HCT116 (cell line): ENCODE data around the gene GSN. TPM values are rescaled to one million over a fixed set of nuclear protein-coding genes. Genes with fewer than 3 reads are reported as not detected.

Source experiments
- ATAC-seq: fragments of 200-7000 bp; cut with Tn5 transposase; 2 replicates; pipeline ENCODE4 v1.9.1; 2020; ENCODE audit warnings: mild to moderate bottlenecking, moderate library complexity
- BruUV-seq: library from RNA; stranded (reverse); fragments of 400-500 nt; replicated peaks from 2 replicates; lab custom pipeline; 2021; lab: Mats Ljungman, UMichigan
- CTCF ChIA-PET: fragments of 300-600 bp; sonication (Branson Sonifier 250); formaldehyde crosslinking; loops from one replicate; lab custom pipeline; 2021; ENCODE audit warnings: antibody characterized with exemption; lab: Charles Lee
- POLR2A ChIA-PET: fragments of 300-600, 350-600 bp; sonication (Branson Sonifier 250); formaldehyde crosslinking; loops from one replicate; lab custom pipeline; 2021; ENCODE audit warnings: antibody characterized with exemption; lab: Charles Lee
- RAD21 ChIA-PET, 2 experiments: fragments of 300-600 bp; sonication (Branson Sonifier 250); formaldehyde crosslinking; loops; one replicate each; lab custom pipeline; 2023; ENCODE audit warnings: low total read pairs in 2 of 2; ENCODE audit not compliant: uncharacterized antibody in 2 of 2, unreplicated experiment in 2 of 2, low non-redundant PET in 1 of 2; lab: Charles Lee
- DNase-seq: peaks from one replicate; pipeline ENCODE4 v3.0.0-alpha.2; 2010; ENCODE audit warnings: low read depth, low spot score
- H2AFZ ChIP-seq: fragments of 200-600 bp; shearing (Covaris generic), sonication (generic); 2 replicates; pipeline ENCODE4 v1.6.1; 2017; ENCODE audit warnings: low read depth, mixed run types, mixed read lengths, antibody characterized with exemption, low read length; ENCODE audit not compliant: poor library complexity, severe bottlenecking
- H3K27ac ChIP-seq: 2 replicates; pipeline ENCODE4 v1.5.1; 2012; ENCODE audit warnings: low read depth, low read length
- H3K27me3 ChIP-seq: fragments of 200-600 bp; sonication (generic); 2 replicates; pipeline ENCODE4 v1.6.1; 2016; ENCODE audit warnings: mixed run types, low read length, mixed read lengths; ENCODE audit not compliant: insufficient read depth
- H3K36me3 ChIP-seq, 2 experiments: fragments of 200-500 bp in 1 of 2; fragments of 200-600 bp in 1 of 2; sonication (Bioruptor generic) in 1 of 2; sonication (generic) in 1 of 2; 2 replicates each; pipeline versions ENCODE4 v1.5.1 to v1.6.1; 2014 to 2016; ENCODE audit warnings: low read length in 2 of 2, inconsistent platforms in 1 of 2, mixed read lengths in 1 of 2, mixed run types in 1 of 2; ENCODE audit not compliant: insufficient read depth in 2 of 2, control insufficient read depth in 1 of 2
- H3K4me1 ChIP-seq, 2 experiments: fragments of 200-600 bp in 1 of 2; sonication (generic) in 1 of 2; 2 replicates each; pipeline versions ENCODE4 v1.5.1 to v1.6.1; 2012 to 2017; ENCODE audit warnings: low read length in 2 of 2, inconsistent platforms in 1 of 2, mild to moderate bottlenecking in 1 of 2, mixed read lengths in 1 of 2, mixed run types in 1 of 2, moderate library complexity in 1 of 2; ENCODE audit not compliant: insufficient read depth in 2 of 2, control insufficient read depth in 1 of 2
- H3K4me2 ChIP-seq: fragments of 200-600 bp; sonication (generic); 2 replicates; pipeline ENCODE4 v1.6.1; 2017; ENCODE audit warnings: mixed run types, low read length, mixed read lengths
- H3K4me3 ChIP-seq, 2 experiments: fragments of 200-600 bp in 1 of 2; sonication (generic) in 1 of 2; replicated peaks in 1 of 2; 2 replicates each; pipeline ENCODE4 v1.5.1; 2011 to 2016; ENCODE audit warnings: low read length in 2 of 2, control low read depth in 1 of 2, low read depth in 1 of 2, mild to moderate bottlenecking in 1 of 2, mixed read lengths in 1 of 2, mixed run types in 1 of 2
- H3K79me2 ChIP-seq: fragments of 200-600 bp; sonication (generic); 2 replicates; pipeline ENCODE4 v1.6.1; 2017; ENCODE audit warnings: mild to moderate bottlenecking, mixed run types, low read length, moderate library complexity, mixed read lengths; ENCODE audit not compliant: insufficient read depth
- H3K9ac ChIP-seq: fragments of 200-600 bp; sonication (generic); 2 replicates; pipeline ENCODE4 v1.6.1; 2016; ENCODE audit warnings: low read length, mixed read lengths
- H3K9me2 ChIP-seq: fragments of 200-600 bp; sonication (generic), shearing (Covaris generic); 2 replicates; pipeline ENCODE4 v1.6.1; 2017; ENCODE audit warnings: mixed run types, mild to moderate bottlenecking, moderate library complexity; ENCODE audit not compliant: insufficient read depth
- H3K9me3 ChIP-seq, 2 experiments: fragments of 200-500 bp in 1 of 2; fragments of 200-600 bp in 1 of 2; sonication (Bioruptor generic) in 1 of 2; sonication (generic) in 1 of 2; 2 replicates each; pipeline ENCODE4 v1.6.1; 2014 to 2017; ENCODE audit warnings: low read length in 2 of 2, mixed read lengths in 2 of 2, inconsistent platforms in 1 of 2, low read depth in 1 of 2, mild to moderate bottlenecking in 1 of 2, mixed run types in 1 of 2, moderate library complexity in 1 of 2; ENCODE audit not compliant: control insufficient read depth in 1 of 2, insufficient read depth in 1 of 2
- H4K20me1 ChIP-seq: fragments of 200-600 bp; sonication (generic), shearing (Covaris generic); 2 replicates; pipeline ENCODE4 v1.6.1; 2017; ENCODE audit warnings: mixed run types, mild to moderate bottlenecking, moderate library complexity; ENCODE audit not compliant: insufficient read depth
- EGR1 ChIP-seq: IDR thresholded peaks from 2 replicates; pipeline ENCODE4 v1.6.1; 2012; ENCODE audit warnings: low read depth
- EZH2 ChIP-seq: fragments of 200-600 bp; sonication (generic); IDR thresholded peaks from 2 replicates; pipeline ENCODE4 v1.6.1; 2017; ENCODE audit warnings: antibody characterized with exemption, mixed run types
- FOSL1 ChIP-seq: IDR thresholded peaks from 2 replicates; pipeline ENCODE4 v1.6.1; 2012; ENCODE audit warnings: low read depth
- JUND ChIP-seq: IDR thresholded peaks from 2 replicates; pipeline ENCODE4 v1.6.1; 2012
- POLR2A ChIP-seq: IDR thresholded peaks from 2 replicates; pipeline ENCODE4 v1.7.0; 2011; ENCODE audit warnings: borderline replicate concordance; ENCODE audit not compliant: insufficient read depth, insufficient read length; ENCODE audit errors: extremely low read depth
- REST ChIP-seq: IDR thresholded peaks from 2 replicates; pipeline ENCODE4 v1.6.1; 2012; ENCODE audit warnings: low read depth
- SRF ChIP-seq: IDR thresholded peaks from 2 replicates; pipeline ENCODE4 v1.6.1; 2012; ENCODE audit warnings: low read depth
- intact Hi-C: fragments of 100-400 bp; cut with micrococcal nuclease; formaldehyde crosslinking; loops from 2 replicates; pipeline ENCODE4 v1.10.0; 2022
- total RNA-seq: library from RNA; stranded (reverse); gene quantifications from one replicate; pipeline ENCODE4 v1.2.1, GENCODE V29; 2021; ENCODE audit not compliant: unreplicated experiment
- TF ChIP-seq, protein P1 (sequence below): IDR thresholded peaks from 2 replicates; pipeline ENCODE4 v1.6.1; 2012

The GSN gene
- total RNA-seq, 1 experiment from 2014 or later: 71.3 TPM

- RAD21 ChIA-PET: no interaction called here
- POLR2A ChIA-PET: no interaction called here
- BruUV-seq: no TSS peak
These were observed 15.7 kb upstream of the GSN start for GRCh38 chr9:121252104-121252851.

More at GRCh38 chr9:121252104-121252851, 15.7 kb upstream of the GSN start:
- Histone ChIP-seq H3K36me3 (no peaks in the 10 kb centered on the region), H2AFZ (no peak overlapping the region), H3K4me3 (no peak overlapping the region), H3K4me2 (no peak overlapping the region)
- DNase-seq: no peak
- TF ChIP-seq SRF (no peak), JUND (no peak), REST (no peak), EZH2 (no peak), EGR1 (no peak), FOSL1 (no peak), POLR2A (no peak)
- TF ChIP-seq, protein P1, sequence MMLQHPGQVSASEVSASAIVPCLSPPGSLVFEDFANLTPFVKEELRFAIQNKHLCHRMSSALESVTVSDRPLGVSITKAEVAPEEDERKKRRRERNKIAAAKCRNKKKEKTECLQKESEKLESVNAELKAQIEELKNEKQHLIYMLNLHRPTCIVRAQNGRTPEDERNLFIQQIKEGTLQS: no peak
- TF ChIP-seq, all 23 proteins: peak for 0
- no peaks in the 10 kb centered on the region for H3K79me2 ChIP-seq
- intact Hi-C loops: no loop called here
- CTCF ChIA-PET: no interaction called here
- H3K27ac ChIP-seq: no peak overlapping the region
- no peaks in the 10 kb centered on the region for H3K9me3 ChIP-seq
- H3K4me1 ChIP-seq: no peaks in the 10 kb centered on the region
- no peak for ATAC-seq
- H4K20me1 ChIP-seq: no peaks in the 10 kb centered on the region
- no peak overlapping the region for H3K9ac ChIP-seq
- no peaks in the 10 kb centered on the region for H3K9me2 ChIP-seq
- no peaks in the 10 kb centered on the region for H3K27me3 ChIP-seq
